ENCODE results near the gene TCEANC2. TPM values are rescaled to one million over a fixed set of nuclear protein-coding genes. Genes with fewer than 3 reads are reported as not detected.

The TCEANC2 gene
- polyA plus RNA-seq, 1 of the 3 experiments (the other 2 are of a cell fraction) = 4.7 TPM

- no peak for DNase-seq
- WGBS (ENCODE audit: low lambda C conversion rate) = 75% methylated on average over 3 of the region's 3 CpGs
- H2AFZ ChIP-seq (ENCODE audit: low read depth) = no peak overlapping the region
- no peak overlapping the region for H3K27ac ChIP-seq (ENCODE audit: low read depth in 2 of 2, low read length in 1 of 2)
- no peak overlapping the region for H3K4me3 ChIP-seq (ENCODE audit: low read depth in 2 of 2, low read length in 1 of 2)
- peaks cover 0 to 14% of the 10 kb centered on the region in 2 experiments; a peak in 2 of 4 replicates for H3K4me1 ChIP-seq (ENCODE audit: control insufficient read depth in 1 of 2, insufficient read depth in 2 of 2, low read depth in 1 of 2, low read length in 1 of 2)
- no peaks in the 10 kb centered on the region for H3K9me2 ChIP-seq
- TF ChIP-seq IRF3 (IDR thresholded peaks at IDR 0.05; ENCODE audit: low read depth, low read length) (no peak), EZH2phosphoT487 (IDR thresholded peaks at IDR 0.05; ENCODE audit: borderline replicate concordance, low read depth) (no peak), GABPA (IDR thresholded peaks at IDR 0.05; ENCODE audit: low read depth) (no peak), RFX5 (IDR thresholded peaks at IDR 0.05; ENCODE audit: low read length) (no peak), JUND (IDR thresholded peaks at IDR 0.05) (no peak), NRF1 (IDR thresholded peaks at IDR 0.05; ENCODE audit: low read depth, low read length) (no peak), MEF2A (IDR thresholded peaks at IDR 0.05; ENCODE audit: borderline replicate concordance, low read depth) (no peak), REST (IDR thresholded peaks at IDR 0.05; ENCODE audit: low read depth, low read length) (no peak), ELF1 (IDR thresholded peaks at IDR 0.05) (no peak), CHD2 (IDR thresholded peaks at IDR 0.05; ENCODE audit: low read length, partially characterized antibody) (no peak), CTCF (IDR thresholded peaks at IDR 0.05) (no peak)
- no peaks in the 10 kb centered on the region for H3K9me3 ChIP-seq
- H4K20me1 ChIP-seq (ENCODE audit: insufficient read depth) = no peaks in the 10 kb centered on the region
- ChIA-PET CTCF (interaction anchor here (3.2 kb wide), 1 partner anchor 10 kb away, joined by 11 read pairs; no protein-coding TSS in a partner anchor), POLR2A (no interaction called here)
- H3F3A ChIP-seq (replicated peaks; ENCODE audit: insufficient read depth) = no peaks in the 10 kb centered on the region
- peaks cover 0 to 22% of the 10 kb centered on the region in 2 experiments for H3K36me3 ChIP-seq (replicated peaks in 1 of 2; ENCODE audit: control insufficient read depth in 1 of 2, insufficient read depth in 2 of 2, low read length in 1 of 2)
- H3K79me2 ChIP-seq (ENCODE audit: insufficient read depth) = no peaks in the 10 kb centered on the region
- H3K27me3 ChIP-seq (ENCODE audit: insufficient read depth) = no peaks in the 10 kb centered on the region
- H3K4me2 ChIP-seq = no peak overlapping the region
- H3K9ac ChIP-seq = no peak overlapping the region
Measured at GRCh38 chr1:54091666-54092065, 38.3 kb downstream of the TCEANC2 start.

All from SK-N-SH (cell line).